Small intestine (tissue), 7 donors: Measurements from ENCODE around the gene SMARCA2. TPM values are rescaled to one million over a fixed set of nuclear protein-coding genes. Genes with fewer than 3 reads are reported as not detected.

Experiments
- DNase-seq, 2 donors: peaks; one replicate each; pipeline versions ENCODE4 v3.0.0 to v3.0.0-alpha.2; 2013
- FAIRE-seq: peaks from 2 replicates; lab custom pipeline; 2012; peaks lifted over from hg19 to GRCh38; lab: Jason Lieb, UNC
- H3K27ac ChIP-seq, 3 donors: one replicate each; pipeline ENCODE4 v1.5.1; 2013; ENCODE audit warnings: low read length in 2 of 3, mild to moderate bottlenecking in 2 of 3, control low read depth in 1 of 3, inconsistent platforms in 1 of 3, low read depth in 1 of 3, moderate library complexity in 1 of 3
- H3K27me3 ChIP-seq, 3 donors: one replicate each; pipeline ENCODE4 v1.6.1; 2013; ENCODE audit warnings: low read length in 3 of 3, inconsistent platforms in 1 of 3; ENCODE audit not compliant: control insufficient read depth in 3 of 3, insufficient read depth in 3 of 3
- H3K36me3 ChIP-seq, 3 donors: one replicate each; pipeline ENCODE4 v1.6.1; 2013; ENCODE audit warnings: low read length in 3 of 3, inconsistent platforms in 1 of 3, low read depth in 1 of 3, mild to moderate bottlenecking in 1 of 3, moderate library complexity in 1 of 3; ENCODE audit not compliant: control insufficient read depth in 3 of 3, insufficient read depth in 2 of 3
- H3K4me1 ChIP-seq, 3 donors: one replicate each; pipeline ENCODE4 v1.6.1; 2013; ENCODE audit warnings: low read length in 2 of 3, inconsistent platforms in 1 of 3, low read depth in 1 of 3, mild to moderate bottlenecking in 1 of 3, moderate library complexity in 1 of 3; ENCODE audit not compliant: control insufficient read depth in 3 of 3, insufficient read depth in 2 of 3
- H3K4me3 ChIP-seq, 3 donors: one replicate each; pipeline ENCODE4 v1.5.1; 2013; ENCODE audit warnings: low read length in 3 of 3, control low read depth in 1 of 3, inconsistent platforms in 1 of 3, low read depth in 1 of 3, mild to moderate bottlenecking in 1 of 3, moderate library complexity in 1 of 3
- H3K9me3 ChIP-seq, 2 donors: one replicate each; pipeline ENCODE4 v1.6.1; 2013; ENCODE audit warnings: low read depth in 1 of 2, low read length in 1 of 2; ENCODE audit not compliant: control insufficient read depth in 2 of 2, insufficient read depth in 1 of 2
- WGBS, 3 donors: extraction: QIAGEN DNeasy Blood & Tissue Kit; methylation state at CpG; one replicate each; pipeline ENCODE4 v1.1.7; 2013; 5-methylcytosine and 5-hydroxymethylcytosine counted together
- polyA plus RNA-seq, 4 donors: library from polyadenylated mRNA; stranded (reverse) in 3 of 4; unstranded in 1 of 4; fragments of 200-250 nt in 3 of 4; fragments of 120-200 nt in 1 of 4; gene quantifications; one replicate each; pipeline versions ENCODE4 v1.2.1 to v1.2.3, GENCODE V29; 2013
- donor health status: healthy with polysubstance abuse.
- donor health status: control.
- donor health status: control.
- donor health status: Bipolar disorder and iron deficiency.
- donor health status: healthy.

SMARCA2 gene
- polyA plus RNA-seq, 4 donors = 28.2 to 58.7 (median 32.5) TPM

DNA sequence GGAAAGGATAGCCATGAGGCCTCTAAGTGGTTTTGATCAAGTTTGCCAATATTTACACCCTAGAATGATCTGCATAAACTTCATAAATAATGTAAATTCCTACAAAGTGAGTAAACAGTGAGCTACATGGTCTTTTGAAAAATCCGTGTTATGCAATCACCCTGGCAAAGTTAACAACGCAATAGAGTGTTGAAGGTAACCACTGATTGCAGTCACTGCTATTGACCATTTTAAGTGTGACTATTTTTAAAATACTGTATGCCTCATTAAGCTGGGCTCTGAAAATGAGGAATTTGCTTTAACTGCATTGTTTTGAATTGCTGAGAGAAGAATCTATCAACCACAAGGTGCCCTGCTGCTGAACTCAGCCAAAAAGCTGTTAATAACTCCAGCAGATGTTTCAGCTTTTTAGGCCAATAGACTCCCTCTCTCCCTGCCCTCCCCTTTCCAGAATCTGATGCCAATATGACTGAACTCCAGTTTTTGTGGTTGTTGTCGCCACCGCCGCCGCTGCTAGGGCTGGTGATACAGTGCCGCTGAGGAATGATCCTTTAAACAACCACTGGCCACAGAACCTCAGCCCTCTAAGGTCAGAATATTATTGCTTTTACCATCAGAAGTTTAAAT lies 35.3 kb upstream of the SMARCA2 start:
- peak in 1 of 2 donors; percentile 3 for DNase-seq
- Histone ChIP-seq H3K36me3 (no peaks in the 10 kb centered on the region), H3K27me3 (no peaks in the 10 kb centered on the region), H3K9me3 (no peaks in the 10 kb centered on the region), H3K4me1 (no peaks in the 10 kb centered on the region), H3K27ac (no peak overlapping the region), H3K4me3 (no peak overlapping the region)
- 55 to 84% (median 80%) methylated on average over 7 of the region's 7 CpGs for WGBS, 3 donors
- FAIRE-seq = no peak

DNA sequence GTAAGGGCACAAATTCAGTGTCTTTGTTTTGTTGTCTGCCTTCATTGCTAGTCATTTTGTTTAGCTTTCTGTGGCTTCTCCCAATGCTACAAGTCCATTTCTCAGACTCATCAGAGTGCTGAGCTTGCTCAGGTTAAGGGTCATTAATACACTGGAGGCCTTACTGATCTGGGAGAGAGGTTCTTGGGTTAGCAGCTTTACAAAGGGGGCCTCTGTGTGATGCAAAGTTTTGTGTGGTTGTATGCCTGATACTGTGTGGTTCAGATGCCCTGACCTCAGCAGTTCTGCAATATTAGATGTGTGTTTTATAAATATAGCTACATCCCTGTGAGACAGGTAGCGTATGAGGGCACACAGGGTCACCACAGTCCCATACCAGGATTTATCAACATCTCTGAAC lies 34.8 kb upstream of the SMARCA2 start:
- DNase-seq = no peak
- Histone ChIP-seq H3K4me3 (no peak overlapping the region), H3K27me3 (no peaks in the 10 kb centered on the region), H3K4me1 (no peaks in the 10 kb centered on the region), H3K36me3 (no peaks in the 10 kb centered on the region), H3K27ac (no peak overlapping the region), H3K9me3 (no peaks in the 10 kb centered on the region)
- 89 to 93% (median 91%) methylated on average over 1 of the region's 1 CpG for WGBS, 3 donors
- no peak for FAIRE-seq

DNA sequence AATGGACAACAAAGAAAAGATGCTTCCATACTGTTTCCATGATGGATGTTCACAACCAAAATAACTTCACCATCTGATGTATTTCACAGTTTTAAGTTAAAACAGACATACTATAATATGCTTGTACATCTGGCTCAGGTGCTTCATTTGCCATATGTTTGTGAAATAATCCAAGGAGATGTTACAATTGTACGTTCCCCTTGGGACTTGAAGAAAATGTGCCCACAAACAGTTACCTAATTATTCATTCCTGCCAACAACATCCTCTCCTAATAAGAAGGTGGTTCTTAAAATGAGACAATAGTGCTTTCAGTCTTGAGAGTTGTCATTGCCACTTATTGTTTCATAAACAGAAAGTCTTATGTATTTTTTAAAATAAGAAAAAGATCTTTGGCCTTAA lies 33.1 kb upstream of the SMARCA2 start:
- Histone ChIP-seq H3K27ac (no peak overlapping the region), H3K4me1 (no peaks in the 10 kb centered on the region), H3K27me3 (no peaks in the 10 kb centered on the region), H3K36me3 (no peaks in the 10 kb centered on the region), H3K4me3 (no peak overlapping the region), H3K9me3 (no peaks in the 10 kb centered on the region)
- DNase-seq (no peak), FAIRE-seq (no peak)
- 87 to 91% (median 87%) methylated on average over 1 of the region's 1 CpG for WGBS, 3 donors

DNA sequence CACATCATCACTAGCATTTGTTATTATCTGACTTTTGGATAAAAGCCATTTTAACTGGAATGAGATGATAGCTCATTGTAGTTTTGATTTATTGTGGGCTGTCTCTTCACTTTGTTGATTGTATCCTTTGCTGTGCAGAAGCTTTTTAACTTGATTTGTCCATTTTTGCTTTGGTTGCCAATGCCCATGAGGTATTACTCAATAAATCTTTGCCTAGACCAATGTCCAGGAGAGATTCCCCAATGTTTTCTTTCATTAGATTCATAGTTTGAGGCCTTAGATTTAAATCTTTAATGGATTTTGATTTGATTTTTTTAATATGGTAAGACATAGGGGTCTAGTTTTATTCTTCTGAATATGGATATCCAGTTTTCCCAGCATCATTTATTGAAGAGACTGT lies 28.8 kb upstream of the SMARCA2 start:
- no peaks in the 10 kb centered on the region for H3K27me3 ChIP-seq
- no peaks in the 10 kb centered on the region for H3K9me3 ChIP-seq
- DNase-seq = no peak
- no peak for FAIRE-seq
- no peak overlapping the region for H3K4me3 ChIP-seq
- no peak overlapping the region for H3K27ac ChIP-seq
- no peaks in the 10 kb centered on the region for H3K36me3 ChIP-seq
- no peaks in the 10 kb centered on the region for H3K4me1 ChIP-seq

DNA sequence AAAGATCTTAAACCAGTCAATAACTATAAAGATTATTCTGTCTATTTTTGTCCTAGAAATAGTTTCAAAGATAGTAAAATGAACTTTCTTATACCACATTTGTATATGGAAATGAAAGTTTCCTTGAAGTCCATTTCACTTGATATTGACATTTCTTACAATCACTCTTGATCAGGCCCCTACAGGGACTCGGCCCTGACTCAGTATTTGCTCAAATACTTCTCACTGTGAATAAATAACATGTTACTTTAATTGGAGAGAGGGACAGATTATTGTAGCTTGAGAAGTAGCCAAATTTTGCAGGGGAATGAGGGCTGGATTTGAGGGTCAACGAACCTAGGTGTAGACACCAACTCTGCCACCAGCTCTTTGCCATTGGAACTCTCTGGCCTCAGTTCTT lies 25.6 kb upstream of the SMARCA2 start:
- Histone ChIP-seq H3K27me3 (no peaks in the 10 kb centered on the region), H3K36me3 (no peaks in the 10 kb centered on the region), H3K27ac (no peak overlapping the region), H3K9me3 (no peaks in the 10 kb centered on the region), H3K4me1 (no peaks in the 10 kb centered on the region), H3K4me3 (no peak overlapping the region)
- FAIRE-seq (no peak), DNase-seq (no peak)
- WGBS, 3 donors = 74 to 86% (median 82%) methylated on average over 2 of the region's 2 CpGs

DNA sequence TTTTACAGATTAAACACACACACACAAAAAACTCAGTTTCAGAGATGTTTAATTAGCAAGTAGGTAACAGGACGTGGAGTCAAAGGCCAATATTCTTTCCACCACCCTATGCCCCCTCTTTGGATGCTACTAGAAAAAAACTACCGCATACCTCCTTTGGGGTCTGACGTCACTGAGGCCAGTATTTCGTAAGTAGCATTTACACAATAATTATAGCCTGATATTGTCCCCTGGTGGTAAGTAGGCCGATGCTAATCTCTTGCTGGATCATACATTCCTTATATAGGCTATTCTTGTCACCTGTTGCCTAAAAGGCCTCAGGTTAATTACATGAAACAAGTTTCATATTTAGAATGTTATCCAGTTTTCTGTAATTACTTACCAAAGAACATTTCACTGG lies 21.0 kb upstream of the SMARCA2 start:
- Histone ChIP-seq H3K4me3 (no peak overlapping the region), H3K36me3 (no peaks in the 10 kb centered on the region), H3K27ac (no peak overlapping the region), H3K9me3 (no peaks in the 10 kb centered on the region), H3K4me1 (peaks cover 0 to 5% (median 0%) of the 10 kb centered on the region in 3 donors), H3K27me3 (no peaks in the 10 kb centered on the region)
- DNase-seq (no peak), FAIRE-seq (no peak)
- 81 to 83% (median 83%) methylated on average over 5 of the region's 5 CpGs for WGBS, 3 donors

DNA sequence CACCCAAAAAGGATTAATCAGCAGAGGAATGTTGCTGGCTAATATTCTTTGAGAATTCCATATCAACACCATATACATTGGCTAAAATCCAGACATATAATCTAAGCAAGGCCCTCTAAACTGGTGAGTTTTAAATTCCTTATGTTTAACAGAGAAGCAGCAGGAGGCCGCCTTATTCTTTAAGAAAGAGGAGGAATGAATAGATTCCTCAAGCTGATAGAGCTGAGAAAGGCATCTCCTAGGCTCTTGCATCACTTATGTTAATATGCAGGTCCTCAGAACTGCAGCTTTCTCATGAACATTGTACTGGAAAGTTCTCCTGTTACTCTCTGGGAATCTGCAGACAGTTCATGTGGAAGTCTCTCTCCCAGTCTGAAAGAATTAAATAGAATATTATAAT lies 20.1 kb upstream of the SMARCA2 start:
- H3K27ac ChIP-seq = no peak overlapping the region
- H3K9me3 ChIP-seq = no peaks in the 10 kb centered on the region
- FAIRE-seq (no peak), DNase-seq (no peak)
- H3K36me3 ChIP-seq = no peaks in the 10 kb centered on the region
- 81 to 97% (median 85%) methylated on average over 1 of the region's 1 CpG for WGBS, 3 donors
- H3K4me1 ChIP-seq = peaks cover 0 to 5% (median 0%) of the 10 kb centered on the region in 3 donors
- H3K27me3 ChIP-seq = no peaks in the 10 kb centered on the region
- no peak overlapping the region for H3K4me3 ChIP-seq

DNA sequence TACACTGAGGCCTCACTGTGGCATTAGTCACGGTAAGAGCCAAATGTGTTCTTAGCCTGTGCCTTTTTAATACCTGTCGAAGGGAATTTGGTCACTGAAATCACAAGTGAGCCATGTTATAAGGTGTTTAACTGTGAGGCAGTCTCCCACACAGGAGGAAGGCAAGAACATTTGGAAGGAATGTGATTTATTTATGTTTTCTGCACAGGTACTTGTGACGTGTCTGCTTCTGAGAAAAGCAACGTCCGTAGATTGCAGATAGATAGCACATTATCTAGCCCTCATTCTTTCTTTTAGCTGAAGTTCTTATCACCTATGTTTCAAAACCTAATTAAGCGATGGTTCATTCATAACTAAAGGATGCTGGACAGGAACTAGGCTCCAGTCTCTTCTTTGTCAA lies 19.0 kb upstream of the SMARCA2 start:
- Histone ChIP-seq H3K27me3 (no peaks in the 10 kb centered on the region), H3K36me3 (no peaks in the 10 kb centered on the region), H3K9me3 (no peaks in the 10 kb centered on the region), H3K4me3 (no peak overlapping the region), H3K27ac (no peak overlapping the region), H3K4me1 (peaks cover 0 to 5% (median 0%) of the 10 kb centered on the region in 3 donors)
- 91 to 94% (median 93%) methylated on average over 6 of the region's 6 CpGs for WGBS, 3 donors
- DNase-seq (no peak), FAIRE-seq (no peak)

DNA sequence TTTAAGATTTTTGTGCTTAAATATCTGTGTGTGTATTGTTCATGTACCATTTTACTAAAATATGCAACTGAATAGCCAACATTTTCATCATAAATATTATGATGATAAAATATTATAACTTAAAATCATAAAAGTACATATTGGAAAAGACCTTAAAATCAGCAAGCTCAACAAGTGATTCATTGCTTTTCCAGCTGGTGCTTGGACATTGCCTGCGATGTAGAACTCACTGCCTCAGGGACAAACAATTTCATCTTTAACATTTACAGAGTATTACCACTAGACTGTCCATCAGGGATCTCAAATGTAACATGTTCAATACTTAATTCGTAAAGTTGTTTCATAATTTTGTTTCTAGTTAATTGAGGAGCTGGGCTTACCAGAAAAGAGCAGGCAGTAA lies 17.5 kb upstream of the SMARCA2 start:
- 21 to 57% (median 36%) methylated on average over 2 of the region's 2 CpGs for WGBS, 3 donors
- Histone ChIP-seq H3K4me3 (no peak overlapping the region), H3K4me1 (peaks cover 0 to 5% (median 0%) of the 10 kb centered on the region in 3 donors), H3K27ac (no peak overlapping the region), H3K9me3 (no peaks in the 10 kb centered on the region), H3K36me3 (no peaks in the 10 kb centered on the region), H3K27me3 (no peaks in the 10 kb centered on the region)
- no peak for DNase-seq
- FAIRE-seq = no peak
